HG02763 (cell line): ENCODE results near the gene NAXD.
"Not testable (repeated sequence)": the region's sequence is repeated elsewhere in the genome, so short reads cannot be mapped to it uniquely, and the experiment has no call there.

Experiments used
- ATAC-seq: cut with Tn5 transposase; IDR thresholded peaks from one replicate; pipeline ENCODE4 v1.9.1; 2021; ENCODE audit warnings: mild to moderate bottlenecking, moderate library complexity; ENCODE audit not compliant: unreplicated experiment

The NAXD gene

DNA sequence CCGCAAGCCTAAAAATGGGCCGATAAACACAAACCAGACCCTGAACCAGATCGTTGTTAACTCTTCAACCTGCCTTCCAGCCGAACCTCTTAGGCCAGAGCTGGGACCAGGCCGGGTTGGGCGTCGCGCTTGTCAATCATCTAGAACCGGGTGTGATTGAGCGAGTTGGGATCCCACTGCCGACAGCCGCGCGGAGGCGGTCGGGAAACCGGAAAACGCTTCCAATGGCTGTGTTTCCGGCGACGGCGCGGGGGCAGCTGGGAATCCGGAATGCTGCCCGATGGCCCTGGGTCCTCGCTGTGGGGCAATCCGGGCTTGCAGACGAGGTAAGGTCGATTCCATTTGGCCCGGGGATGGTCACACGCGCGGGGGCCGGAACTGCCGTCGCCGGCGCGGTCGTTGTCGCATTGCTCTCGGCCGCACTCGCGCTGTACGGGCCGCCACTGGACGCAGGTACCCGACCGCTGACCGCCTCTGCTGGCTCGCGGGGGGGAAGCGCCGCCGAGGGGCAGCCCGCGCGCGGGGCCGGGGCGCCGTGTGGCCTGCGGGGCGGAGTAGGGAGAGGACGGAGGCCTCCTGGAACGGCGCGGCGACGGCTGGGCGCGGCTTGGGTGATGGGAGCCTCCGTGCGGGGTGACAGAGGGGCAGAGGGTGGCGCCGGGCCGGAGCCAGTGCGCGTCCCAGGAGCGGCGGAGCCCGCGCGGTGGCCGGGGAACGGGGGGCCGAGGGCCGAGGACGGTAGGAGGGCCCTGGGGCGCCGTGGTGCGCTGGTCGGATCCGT is at the start of gene NAXD:
Gene NAXD, plus strand, starts transcription at position 224 of the 781 bp plus-strand sequence. Its CDS starts 57 bp downstream, at position 281.
- peak; percentile 73 for ATAC-seq

DNA sequence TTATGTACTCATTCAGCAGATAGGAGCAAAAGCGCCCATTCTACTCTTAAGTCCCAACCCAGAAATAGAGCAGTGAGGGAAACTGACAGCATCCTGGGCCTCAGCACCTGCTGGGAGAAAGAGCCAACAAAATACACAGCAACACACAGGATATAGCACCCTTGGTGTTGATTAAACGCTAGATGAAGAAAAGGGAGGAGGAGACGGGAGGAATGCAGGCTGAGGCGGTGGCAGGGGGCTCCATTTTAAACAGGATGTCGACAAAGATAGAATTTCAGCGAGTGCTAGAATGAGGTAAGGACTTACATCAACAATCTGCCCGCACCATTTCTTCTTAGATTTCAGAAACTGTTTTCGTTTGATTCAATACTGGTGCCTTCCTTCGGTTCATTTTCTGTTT is 49.2 kb upstream of the NAXD start:
- ATAC-seq, result no peak

DNA sequence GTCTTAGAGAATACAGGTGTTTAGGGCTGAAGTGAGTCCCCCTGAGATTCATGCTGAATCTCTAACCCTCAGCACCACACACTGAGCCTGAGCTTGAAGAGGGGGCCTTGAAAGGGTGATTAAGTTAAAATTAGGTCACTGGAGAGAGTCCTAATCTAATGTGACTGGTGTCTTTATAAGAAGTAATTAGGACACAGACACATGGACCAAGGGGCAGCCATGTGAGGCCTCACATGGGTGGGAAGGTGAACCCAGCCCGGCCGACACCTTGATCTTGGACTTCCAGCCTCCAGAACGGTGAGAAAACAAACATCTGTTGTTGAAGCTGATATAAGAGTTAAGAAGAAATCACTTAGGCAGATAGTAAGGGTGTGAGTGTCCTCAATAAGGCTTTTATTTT is 46.7 kb upstream of the NAXD start:
- ATAC-seq, result no peak

DNA sequence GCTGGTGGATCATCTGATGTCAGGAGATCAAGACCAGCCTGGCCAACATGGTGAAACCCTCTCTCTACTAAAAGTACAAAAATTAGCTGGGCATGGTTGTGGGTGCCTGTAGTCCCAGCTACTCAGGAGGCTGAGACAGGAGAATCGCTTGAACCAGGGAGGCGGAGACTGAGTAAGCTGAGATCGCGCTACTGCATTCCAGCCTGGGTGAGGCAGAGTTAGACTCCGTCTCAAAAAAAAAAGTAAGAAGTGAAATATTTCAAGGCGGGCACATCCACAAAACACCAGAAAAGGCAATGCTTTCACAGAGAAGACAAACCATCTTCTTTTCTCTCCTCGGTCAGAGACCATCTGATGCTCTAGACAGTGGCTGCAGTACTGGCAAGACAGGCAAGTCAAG is 45.4 kb upstream of the NAXD start:
- ATAC-seq, result not testable (repeated sequence)

DNA sequence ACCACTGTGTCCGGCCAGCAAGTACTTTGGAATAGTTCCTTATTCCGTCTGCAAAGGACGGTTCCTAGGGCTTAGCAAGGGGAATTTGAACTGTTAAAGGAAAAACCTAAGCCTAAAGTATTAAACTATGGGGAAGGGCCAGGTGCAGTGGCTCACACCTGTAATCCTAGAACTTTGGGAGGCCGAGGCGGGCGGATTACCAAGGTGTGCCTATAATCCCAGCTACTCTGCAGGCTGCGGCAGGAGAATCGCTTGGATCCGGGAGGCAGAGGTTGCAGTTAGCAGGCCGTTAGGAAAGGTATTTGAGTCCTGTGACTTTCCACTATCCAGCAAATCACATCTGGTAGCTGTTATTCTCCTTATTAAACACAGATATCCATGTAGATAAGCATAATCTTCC is 44.5 kb upstream of the NAXD start:
- no peak for ATAC-seq

DNA sequence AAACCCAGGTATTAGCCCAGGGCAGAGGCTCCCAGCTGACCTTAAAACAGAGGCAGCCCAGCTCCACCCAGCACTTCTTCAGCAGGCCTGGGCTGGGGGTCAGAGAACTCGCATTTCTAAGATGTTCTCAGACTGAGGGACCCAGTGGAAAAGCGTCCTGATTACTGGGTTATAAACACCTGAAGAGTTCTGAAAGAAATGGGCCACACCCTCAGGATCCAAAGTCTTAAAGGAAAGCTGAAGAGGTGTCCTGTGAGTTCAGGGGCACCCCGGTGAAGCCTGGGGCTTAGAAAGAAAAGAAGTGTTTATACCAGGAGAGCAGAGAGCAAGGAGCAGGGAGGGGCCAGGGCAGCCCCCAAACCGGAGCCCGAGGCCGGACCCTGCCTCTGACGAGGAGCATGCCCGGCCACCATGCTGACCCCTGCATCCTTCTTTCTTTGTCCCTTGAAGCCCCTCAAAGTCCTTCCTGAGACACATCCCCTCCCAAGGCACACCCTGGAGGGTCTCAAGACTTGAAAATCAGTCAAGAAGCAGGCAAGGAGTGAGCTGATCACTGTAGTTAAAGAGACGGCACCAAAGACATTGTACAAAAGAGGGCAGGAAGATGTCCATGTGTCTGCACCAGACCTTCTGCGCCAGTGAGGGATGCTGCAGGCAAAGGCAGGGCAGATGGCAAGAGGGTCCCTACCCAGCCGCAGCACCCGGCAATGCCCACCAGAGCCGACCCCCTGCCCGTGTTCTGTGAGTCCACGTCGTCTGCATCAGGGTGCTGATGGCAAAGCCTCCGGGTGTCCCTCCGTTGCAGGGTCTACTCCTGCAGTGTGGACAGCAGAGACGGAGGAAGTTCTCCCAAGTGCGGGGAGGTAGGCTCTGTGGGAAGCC is 43.2 kb upstream of the NAXD start:
- no peak for ATAC-seq

DNA sequence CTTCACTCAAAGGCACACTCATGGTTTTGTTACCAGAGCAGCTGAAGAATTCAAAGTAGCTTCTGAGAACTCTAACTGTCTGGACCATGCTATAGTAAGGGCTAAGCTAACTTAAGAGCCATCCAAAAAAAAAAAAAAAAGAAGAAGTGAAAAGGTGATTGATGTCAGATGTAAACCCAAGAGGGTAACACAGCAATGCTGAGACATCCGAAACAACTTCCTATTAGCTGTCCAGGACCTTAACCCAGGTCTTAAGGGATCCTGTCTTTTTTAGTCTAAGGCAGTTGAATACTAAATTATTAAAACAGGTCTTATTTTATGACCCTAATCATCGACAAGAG is 42.6 kb upstream of the NAXD start:
- no peak for ATAC-seq

DNA sequence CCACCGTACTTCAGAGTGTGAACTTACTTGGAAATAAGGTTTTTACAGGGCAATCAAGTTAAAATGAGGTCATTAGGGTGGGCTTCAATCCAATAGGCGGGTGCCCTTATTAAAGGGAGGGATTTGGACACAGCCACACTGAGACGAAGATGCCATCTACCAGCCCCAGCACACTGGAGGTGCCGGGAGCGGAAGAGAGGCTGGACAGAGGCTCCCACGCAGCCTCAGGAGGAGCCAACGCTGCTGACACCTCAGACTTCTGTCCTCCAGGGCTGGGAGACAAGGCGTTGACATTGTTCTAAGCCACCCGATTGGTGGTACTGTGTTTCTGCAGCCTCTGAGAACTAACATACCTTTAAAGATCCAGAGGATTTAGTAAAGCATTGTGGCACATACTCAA is 41.2 kb upstream of the NAXD start:
- ATAC-seq, result no peak

DNA sequence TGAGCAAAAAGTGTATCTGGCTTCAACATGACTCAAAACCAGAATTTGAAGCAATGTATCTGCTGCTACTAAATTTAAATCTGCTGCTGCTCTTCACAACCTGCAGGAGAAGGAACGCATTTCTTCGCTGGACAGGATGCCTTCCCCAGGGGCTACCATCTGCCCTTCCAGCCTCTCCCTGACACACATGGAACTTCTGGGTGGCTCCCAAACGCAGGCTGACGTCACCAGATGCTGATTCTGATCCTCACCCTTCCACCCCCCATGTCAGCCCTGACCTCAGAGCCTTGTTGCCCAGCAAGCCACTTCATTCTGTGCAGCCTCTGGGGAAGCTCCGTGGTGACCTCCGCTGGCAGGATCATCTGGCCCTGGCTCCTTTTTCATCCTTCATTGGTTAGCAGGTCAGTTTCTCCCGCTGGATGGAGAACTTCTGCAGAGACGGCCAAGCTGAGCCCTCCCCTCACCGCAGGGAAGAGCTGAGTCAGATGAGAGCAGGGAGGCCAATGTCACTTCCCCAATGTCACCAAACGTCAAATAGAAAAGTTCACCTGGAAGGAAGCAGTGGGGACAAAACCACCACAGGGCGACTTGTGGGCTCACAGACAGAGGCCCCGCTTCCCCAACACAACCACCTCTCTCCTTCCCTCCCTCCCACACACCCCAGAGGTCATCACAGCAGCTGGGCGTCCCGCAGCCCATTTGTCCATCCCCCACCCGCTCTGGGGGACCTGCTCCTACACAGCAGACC is 39.8 kb upstream of the NAXD start:
- peak; percentile 64 for ATAC-seq

DNA sequence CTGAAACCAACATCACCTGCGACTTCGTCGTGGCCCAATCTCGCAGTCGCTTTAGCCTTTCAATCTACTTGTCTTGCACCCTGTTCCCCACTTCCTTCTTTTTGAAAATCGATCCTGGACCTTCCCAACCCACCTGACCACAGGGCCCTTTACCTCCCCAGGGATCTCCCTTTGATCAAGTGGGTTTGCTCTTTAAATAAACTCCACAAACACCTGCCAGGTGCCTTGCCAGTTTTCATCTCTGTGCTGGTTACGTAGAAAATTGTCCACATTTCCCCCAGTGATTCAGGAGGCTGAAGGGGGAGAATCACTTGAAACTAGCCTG is 39.3 kb upstream of the NAXD start:
- ATAC-seq, result no peak

DNA sequence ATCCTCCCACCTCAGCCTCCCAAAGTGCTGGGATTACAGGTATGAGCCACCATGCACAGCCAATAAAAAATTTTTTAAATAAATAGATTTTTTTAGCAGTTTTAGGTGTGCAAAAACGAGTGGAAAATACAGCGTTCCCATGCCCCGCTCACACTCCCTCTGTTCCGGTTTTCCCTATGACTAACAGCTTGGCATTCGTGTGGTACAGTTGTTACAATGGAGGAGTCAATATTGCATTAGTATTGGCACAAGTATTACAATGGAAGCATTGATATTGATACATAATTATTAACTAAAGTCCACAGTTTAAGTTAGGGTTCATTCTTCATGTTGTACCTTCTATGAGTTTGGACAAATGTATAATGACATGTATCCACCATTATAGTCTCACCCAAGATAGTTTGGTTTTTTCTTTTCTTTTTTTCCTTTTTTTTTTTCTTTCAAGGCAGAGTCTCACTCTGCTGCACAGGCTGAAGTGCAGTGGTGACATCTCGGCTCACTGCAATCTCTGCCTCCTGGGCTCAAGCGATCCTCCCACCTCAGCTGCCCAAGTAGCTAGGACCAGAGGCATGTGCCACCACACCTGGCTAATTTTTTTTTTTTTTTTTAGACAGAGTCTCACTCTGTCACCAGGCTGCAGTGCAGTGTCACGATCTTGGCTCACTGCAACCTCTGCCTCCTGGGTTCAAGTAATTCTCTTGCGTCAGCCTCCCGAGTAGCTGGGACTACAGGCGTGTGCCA is 38.4 kb upstream of the NAXD start:
- no peak for ATAC-seq

DNA sequence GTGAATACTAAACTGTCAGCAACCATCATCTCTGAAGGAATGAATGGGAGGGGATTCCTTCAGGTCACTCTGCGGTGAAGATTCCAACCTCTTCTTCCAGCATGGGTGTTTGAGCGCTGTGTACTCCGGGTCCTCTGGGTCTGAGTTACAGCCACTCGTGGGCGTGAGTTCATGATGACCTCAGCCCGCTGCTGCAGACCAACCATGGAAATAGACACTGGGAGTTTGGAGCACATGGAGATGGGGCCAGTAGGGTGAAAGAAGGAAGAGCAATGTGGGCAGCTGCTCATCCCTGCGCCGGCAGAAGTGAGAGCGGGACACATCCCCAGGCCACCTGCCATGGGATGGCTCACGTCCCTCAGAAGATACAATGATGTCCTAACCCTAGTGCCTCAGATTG is 37.0 kb upstream of the NAXD start:
- ATAC-seq, result no peak

DNA sequence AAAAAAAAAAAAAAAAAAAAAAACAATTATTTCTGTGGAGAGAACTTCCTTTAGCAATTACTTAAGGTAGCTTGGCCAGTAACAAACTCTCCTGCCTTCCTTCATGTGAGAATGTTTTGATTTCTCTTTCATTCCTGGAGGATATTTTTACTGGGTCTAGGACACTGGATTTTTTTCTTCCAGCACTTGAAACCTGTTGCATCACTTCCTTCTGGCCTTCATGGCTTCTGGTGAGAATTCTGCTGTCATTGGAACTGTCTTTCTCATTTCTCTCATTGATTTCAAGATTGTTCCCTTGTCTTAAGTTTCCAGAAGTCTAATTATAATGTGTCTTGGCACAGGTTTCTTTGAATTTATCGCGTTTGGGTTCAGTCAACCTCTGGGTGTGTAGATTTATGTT is 34.5 kb upstream of the NAXD start:
- no peak for ATAC-seq

DNA sequence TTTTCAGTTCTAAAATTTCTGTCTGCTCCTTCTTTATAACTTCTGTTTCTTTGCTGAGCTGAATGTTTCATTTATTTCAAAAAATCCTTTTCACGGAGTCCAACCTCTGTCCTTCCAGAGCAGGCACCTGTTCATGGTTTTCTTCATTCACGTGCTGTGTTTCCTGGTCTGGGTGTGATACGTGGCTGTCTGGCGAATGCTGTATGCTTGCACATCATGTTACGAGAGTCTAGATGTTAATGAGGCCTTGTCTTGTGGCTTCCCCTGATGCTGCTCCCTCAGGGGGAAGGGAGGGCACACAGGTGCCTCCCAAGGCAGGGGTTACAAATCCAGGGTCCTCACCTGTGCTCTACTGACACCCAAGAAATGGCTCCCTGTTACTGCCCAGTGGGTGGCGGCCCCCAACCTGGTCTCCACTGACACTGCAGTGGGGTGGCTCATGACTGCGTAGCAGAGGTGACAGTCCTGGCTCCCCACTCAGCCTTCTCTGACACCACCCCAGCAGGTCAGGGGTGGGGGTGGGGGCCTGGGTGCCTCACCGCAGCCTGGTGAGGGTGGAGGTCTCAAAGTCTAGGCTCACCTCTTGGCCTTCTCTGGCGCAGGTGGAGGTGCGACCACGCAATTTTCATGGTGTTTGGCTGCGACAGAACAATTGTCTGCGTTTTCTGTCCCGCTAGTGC is 33.7 kb upstream of the NAXD start:
- ATAC-seq, result no peak

DNA sequence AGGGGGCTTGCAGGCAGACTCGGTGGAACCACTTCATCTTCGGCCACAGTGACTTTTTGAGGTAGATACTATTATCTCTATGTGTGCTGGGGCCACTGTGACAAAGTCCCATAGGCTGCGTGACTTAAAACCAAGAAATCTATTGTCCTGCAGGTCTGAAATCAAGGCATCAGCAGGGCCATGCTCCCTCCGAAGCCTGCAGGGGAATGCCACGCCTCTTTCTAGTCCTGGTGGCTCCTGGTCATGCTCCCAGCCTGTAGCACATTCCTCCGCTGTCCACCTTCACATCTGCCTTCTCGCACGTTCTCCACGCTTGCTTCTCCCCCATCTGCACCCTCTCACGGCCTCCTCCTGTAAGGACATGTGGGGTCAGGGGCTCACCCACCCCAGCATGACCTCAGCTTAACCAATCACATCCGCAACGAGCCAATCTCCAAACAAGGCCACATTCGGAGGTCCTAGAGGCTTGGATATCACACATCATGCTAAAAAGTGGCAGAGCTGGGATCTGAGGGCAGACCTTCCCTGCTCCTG is 32.9 kb upstream of the NAXD start:
- ATAC-seq, result no peak

DNA sequence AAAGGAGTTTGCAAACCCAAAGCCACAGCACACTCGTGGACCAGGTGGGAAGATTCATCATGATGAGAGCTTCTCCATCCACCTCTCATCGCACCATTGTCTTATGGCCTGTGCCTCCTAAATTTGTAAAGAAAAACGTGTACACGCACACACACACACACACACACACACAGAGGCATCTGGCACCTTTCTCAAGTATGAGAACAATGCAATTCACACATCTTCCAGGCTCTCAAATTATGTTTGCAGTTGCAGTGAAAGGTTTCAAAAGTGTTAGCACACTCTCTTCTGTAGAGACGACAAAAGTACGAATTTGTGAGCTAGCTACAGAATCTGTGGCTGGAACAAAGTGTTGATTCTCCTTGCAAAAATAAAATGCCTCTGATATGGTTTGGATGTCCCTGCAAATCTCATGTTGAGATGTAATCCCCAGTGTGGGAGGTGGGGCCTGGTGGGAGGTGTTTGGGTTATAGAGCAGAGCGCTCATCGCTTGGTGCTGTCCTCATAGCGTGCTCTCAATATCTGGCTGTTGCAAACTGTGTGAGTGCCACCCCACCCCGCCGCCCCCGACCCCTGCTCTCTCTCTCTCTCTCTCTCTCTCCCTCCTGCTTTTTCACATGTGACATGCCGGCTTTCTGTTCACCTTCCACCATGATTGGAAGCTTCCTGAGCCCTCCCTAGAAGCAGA is 32.0 kb upstream of the NAXD start:
- ATAC-seq, result no peak

DNA sequence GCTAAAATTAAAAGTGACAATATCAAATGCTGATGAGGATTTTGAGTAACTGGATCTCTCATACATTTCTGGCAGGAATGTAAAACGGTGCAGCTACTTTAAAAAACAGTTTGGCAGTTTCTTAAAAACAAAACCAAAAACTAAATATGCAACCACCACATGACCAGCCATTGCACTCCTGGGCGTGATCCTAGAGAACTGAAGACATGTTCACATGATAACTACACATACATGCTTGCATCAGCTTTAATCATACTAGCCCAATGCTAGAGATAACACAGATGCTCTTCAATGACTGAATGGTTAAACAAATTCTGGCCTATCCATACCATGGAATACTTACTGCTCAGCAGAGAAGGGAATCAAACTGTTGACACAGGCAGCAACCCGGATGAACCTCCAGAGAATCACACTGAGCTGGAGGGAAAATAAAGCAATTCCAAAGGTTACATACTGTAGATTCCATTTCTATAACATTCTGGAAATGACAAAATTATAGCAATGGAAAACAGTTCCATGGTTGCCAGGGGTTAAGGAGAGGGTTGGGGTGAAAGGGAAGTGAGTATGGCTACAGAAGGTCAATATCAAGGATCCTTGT is 25.5 kb upstream of the NAXD start:
- ATAC-seq, result no peak

DNA sequence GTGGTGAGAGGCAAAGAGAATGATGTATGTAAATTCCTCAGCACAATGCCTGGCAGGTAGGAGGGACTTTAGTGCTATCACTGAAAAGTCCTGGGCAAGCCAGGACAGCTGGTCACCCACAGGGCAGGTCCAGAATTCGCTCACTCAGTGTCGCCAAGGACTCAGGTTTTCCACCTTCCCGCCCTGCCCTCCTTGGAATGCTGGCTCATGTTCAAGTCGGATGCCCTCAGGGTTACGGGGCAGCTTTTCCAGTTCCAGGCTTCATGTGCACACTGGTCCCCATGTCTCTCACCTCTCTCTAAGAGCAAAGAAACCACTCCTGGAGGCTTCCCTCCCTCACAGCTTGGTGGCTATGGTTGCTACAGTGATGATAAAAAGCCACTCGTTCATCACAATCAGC is 24.8 kb upstream of the NAXD start:
- ATAC-seq, result no peak

DNA sequence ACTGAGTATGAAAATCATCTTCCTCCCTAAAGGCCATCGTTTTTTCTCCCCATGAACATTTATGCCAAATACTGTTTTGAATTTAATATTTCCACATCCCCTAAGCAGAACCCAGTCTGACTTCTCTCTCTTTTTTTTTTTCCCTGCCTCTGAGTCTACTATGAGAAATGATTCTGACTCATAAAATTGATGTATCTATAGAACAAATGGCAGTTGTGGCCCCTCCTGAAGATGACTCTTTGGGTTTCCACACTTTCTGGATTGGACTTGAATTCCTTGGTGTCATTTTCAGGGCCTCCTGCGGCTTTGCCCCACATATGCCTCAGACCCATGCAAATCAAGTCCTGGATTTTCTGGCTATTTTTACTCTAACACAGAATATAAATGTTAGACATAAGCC is 22.7 kb upstream of the NAXD start:
- no peak for ATAC-seq
